GM12891 (cell line): Measurements from ENCODE around the gene DHRS9.
"Not testable (repeated sequence)": the region's sequence is repeated elsewhere in the genome, so short reads cannot be mapped to it uniquely, and the experiment has no call there.

Experiments
- DNase-seq: peaks from one replicate; pipeline ENCODE4 v3.0.0; 2011; ENCODE audit warnings: low spot score; ENCODE audit not compliant: insufficient read length
- FAIRE-seq: peaks from 2 replicates; lab custom pipeline; 2011; peaks lifted over from hg19 to GRCh38; lab: Jason Lieb, UNC
- PAX5 ChIP-seq: IDR thresholded peaks from 2 replicates; pipeline ENCODE4 v1.6.1; 2011; ENCODE audit warnings: low read length, moderate library complexity, mild to moderate bottlenecking; ENCODE audit not compliant: insufficient read depth, severe bottlenecking
- POLR2A ChIP-seq: IDR thresholded peaks from 2 replicates; pipeline ENCODE4 v1.6.1; 2011; ENCODE audit warnings: low read depth, low read length, control low read depth
- POLR2AphosphoS5 ChIP-seq: IDR thresholded peaks from 2 replicates; pipeline ENCODE4 v1.6.1; 2011; ENCODE audit warnings: low read depth, low read length, control low read depth
- POU2F2 ChIP-seq: IDR thresholded peaks from 2 replicates; pipeline ENCODE4 v1.6.1; 2011; ENCODE audit warnings: low read depth, mild to moderate bottlenecking, control low read depth, low read length, moderate library complexity
- SPI1 ChIP-seq: IDR thresholded peaks from 2 replicates; pipeline ENCODE4 v1.6.1; 2011; ENCODE audit warnings: low read depth, low read length, control low read depth
- TAF1 ChIP-seq: IDR thresholded peaks from 2 replicates; pipeline ENCODE4 v1.6.1; 2011; ENCODE audit warnings: low read depth, low read length, control low read depth

Gene DHRS9

DNA sequence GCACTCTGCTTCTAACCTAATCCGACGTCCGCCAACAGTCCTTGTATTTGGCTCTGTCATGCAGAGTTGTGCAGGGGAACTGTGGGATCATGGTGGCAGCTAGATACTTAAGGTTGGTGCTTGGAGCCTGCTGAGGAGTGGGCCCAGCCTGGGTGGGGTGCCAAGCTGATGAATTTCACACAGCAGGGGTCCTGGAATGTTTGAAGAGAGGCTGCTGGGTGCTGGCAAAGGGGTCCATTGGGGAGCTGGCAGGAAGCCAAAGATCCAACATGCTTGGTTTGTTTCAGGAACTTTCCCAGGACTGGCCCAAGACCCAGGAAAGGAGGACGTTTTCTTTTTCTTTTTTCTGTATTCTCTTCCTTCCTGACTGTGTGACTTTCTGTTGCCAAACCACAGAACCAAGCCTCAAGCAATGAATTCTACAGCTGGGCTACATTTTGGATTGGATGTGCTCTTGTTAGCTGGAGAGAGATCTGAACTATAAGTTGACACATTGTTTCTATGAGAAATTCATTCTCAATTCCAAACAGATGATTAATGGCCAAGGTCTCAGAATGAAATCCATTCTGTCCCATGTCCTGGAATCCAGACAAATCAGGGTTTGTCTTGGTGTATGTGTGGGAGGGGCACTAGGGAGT lies 49.9 kb downstream of the DHRS9 start:
- no peak for TF ChIP-seq POLR2A
- no peak for TF ChIP-seq POU2F2
- TF ChIP-seq PAX5, result no peak
- no peak for TF ChIP-seq SPI1
- TF ChIP-seq POLR2AphosphoS5, result no peak
- TF ChIP-seq TAF1, result no peak
- no peak for DNase-seq
- FAIRE-seq, result no peak

DNA sequence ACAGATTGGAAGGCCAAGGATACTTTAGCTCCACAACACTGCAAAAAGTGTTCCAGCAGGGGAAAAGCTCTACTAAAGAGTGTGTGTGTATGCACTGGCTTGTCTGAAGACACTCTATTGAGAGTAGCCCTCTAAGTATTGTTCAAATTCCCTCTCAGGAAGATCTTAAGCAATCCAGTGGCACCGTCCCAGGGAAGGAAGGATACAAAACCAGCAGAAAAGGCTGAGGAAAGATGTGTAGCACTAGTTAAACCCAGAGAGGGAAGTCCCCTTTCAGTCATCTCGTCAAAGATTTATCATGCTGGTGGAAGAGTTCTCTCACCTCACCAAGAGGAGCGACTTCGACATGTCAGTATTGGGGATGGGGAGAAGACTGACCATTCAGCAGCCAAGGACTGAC lies 50.5 kb downstream of the DHRS9 start:
- DNase-seq, result no peak
- TF ChIP-seq POLR2AphosphoS5 (no peak), SPI1 (no peak), PAX5 (no peak), POLR2A (no peak), TAF1 (no peak), POU2F2 (no peak)
- no peak for FAIRE-seq

DNA sequence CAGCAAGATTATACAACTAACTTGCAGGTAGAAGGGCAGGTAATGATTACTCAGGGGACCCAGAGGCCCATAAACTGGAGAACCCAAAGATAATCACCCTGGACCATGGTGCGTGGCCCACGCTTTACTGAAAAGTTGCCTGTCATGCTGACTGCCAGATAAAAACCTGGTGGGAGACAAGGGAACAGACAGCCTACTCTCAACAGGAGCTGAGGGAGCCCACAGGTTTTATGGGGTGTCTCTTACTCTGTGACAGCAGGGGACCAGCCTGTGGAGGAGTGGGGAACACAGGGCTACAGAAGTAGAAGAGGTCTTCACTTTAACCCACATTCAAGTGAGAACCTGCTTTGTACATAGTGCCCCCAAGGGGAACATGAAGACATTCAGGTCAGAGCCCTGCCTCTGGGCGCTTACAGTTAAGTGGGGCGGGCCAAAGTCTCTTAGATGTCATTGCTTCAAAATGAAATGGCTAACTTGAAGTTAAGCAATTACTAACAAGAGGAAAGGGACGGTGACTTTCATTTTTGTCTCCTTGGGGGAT lies 60.4 kb downstream of the DHRS9 start:
- DNase-seq, result no peak
- no peak for FAIRE-seq
- TF ChIP-seq SPI1 (no peak), PAX5 (no peak), POLR2AphosphoS5 (no peak), POU2F2 (no peak), POLR2A (no peak), TAF1 (no peak)

DNA sequence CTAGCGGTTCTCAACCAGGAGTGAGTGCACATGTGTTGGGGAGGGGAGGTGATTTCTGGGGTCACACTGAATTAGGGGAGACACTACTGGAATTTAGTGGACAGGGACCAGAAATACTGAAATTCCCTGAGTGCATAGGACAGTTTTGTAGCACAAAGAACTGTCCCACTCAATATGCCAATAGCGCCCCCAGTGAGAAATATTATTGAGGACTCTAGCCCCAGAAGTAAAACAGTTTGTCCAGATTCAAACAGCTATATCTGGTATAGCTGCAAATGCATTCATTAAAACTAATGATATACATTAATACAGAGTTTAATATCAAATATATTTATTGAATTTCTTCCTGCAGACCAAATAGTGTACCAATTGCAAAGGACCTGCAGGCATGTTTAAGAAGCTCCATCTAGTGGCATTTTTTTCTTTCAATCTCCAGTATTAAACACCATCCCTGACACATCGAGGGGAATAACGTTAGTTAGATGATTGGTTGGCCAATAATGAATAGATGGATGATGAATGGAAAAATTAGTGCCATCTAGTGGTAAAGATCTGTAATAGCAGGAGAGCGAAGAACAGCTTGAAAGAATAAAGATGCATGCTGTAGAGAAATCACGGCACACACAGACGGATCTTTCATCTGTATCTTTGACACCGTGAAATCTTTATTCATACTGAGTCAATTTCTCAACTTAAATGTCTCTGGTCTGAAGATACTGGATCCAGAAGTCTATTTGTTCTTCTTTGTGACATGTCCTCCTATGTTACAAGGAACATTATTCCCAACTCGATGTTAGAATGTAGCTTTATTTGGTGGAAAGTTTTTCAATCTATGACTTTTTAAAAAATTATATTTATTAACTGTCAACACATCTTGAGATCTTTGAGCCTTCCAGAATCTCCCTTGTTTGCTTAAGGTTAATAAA lies 62.5 kb downstream of the DHRS9 start:
- TF ChIP-seq PAX5 (no peak), SPI1 (no peak), TAF1 (no peak), POU2F2 (no peak), POLR2A (no peak), POLR2AphosphoS5 (no peak)
- FAIRE-seq, result peak; percentile 78
- DNase-seq, result peak; percentile 23

DNA sequence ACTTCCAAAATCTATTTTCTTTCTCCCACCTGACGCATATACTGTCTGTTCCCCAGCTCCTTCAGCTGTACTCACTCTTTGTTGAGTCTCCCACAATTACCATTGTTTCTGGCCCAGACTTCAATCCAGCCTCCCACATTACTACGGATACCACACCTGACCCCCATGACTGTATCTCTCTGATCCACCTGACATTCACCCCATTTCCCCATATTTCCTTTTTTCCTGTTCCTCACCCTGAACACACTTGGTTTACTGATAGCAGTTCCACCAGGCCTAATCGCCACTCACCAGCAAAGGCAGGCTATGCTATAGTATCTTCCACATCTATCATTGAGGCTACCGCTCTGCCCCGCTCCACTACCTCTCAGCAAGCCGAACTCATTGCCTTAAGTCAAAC lies 64.9 kb downstream of the DHRS9 start:
- DNase-seq, FAIRE-seq: not testable (repeated sequence)

DNA sequence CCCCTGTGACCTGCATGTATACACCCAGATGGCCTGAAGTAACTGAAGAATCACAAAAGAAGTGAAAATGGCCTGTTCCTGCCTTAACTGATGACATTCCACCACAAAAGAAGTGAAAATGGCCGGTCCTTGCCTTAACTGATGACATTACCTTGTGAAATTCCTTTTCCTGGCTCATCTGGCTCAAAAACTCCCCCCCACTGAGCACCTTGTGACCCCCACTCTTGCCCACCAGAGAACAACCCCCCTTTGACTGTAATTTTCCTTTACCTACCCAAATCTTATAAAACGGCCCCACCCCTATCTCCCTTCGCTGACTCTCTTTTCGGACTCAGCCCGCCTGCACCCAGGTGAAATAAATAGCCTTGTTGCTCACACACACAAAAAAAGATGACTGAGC lies 67.1 kb downstream of the DHRS9 start:
- not testable (repeated sequence) for FAIRE-seq, DNase-seq

DNA sequence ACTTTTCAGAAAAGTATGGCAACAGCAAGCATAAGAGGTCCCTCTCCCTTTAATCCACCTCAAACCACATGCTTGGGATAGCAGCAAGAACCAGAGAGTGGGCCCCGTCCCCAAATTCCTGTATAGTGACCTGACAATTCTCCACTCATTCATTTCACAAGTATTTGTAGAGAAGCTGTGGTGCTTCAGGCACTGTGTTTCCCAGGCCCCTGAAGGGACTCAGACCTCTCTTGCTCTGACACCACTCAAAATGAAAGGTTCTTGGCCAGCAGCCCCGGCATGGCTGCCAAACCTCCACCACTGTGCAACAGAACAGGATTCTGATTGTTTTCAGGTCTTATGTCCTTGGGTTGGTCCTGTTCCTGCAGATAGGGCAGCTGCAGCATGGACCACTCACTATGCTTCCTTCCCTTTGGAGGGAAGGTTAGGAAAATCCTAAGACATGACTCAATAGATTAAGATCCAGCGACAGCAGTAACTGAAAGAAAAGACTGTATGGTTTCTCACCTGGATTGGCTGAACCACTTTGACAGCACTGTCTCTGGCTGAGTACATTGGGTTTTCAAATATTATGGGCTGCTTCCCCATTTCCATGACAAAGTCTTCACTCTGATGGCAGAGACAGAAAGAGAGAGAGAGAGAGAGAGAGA lies 67.6 kb downstream of the DHRS9 start:
- no peak for DNase-seq
- FAIRE-seq, result no peak
- TF ChIP-seq PAX5 (no peak), POLR2AphosphoS5 (no peak), POLR2A (no peak), POU2F2 (no peak), SPI1 (no peak), TAF1 (no peak)

DNA sequence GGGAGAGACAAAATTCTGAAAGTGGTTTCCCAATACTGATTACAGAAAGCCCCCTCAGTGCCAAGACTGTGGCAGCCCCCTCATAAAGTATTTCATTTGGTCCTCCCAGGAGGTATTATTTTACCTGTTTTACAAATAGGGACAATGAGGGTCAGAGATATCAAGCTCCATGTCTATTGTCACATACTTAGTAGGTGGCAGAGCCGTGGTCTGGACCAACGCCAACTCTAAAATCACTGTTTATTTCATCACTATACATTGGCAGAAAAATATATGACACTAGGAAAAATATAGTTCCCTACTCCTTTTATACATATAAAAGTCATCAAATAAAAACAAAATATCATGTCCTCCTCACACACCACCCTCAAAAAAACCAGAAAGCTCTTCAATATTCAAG lies 68.6 kb downstream of the DHRS9 start:
- no peak for TF ChIP-seq POLR2AphosphoS5
- TF ChIP-seq PAX5, result no peak
- no peak for TF ChIP-seq POU2F2
- no peak for TF ChIP-seq SPI1
- TF ChIP-seq TAF1, result no peak
- TF ChIP-seq POLR2A, result no peak
- FAIRE-seq (no peak), DNase-seq (no peak)

DNA sequence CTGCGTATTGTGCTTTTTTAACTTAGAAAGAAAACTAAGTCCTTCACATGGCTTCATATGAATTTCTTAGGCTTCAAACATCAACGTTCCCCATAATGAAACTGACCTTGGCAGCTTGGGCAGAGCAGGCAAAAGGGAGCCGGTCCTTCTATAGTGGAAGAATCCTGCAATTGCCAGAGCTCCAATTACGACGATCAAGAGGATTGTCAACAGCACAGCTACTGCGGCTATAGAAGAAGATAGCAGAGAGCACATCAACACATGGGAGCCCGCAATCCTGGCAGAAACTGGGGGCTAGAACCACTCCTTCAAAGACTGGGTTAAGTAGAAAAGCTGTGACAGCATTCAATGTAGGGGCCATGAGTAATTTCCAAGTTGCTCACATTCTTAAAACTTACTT lies 69.8 kb downstream of the DHRS9 start:
- no peak for DNase-seq
- no peak for FAIRE-seq
- TF ChIP-seq POLR2A, result no peak
- TF ChIP-seq POLR2AphosphoS5, result no peak
- no peak for TF ChIP-seq POU2F2
- TF ChIP-seq PAX5, result no peak
- TF ChIP-seq TAF1, result no peak
- TF ChIP-seq SPI1, result no peak

DNA sequence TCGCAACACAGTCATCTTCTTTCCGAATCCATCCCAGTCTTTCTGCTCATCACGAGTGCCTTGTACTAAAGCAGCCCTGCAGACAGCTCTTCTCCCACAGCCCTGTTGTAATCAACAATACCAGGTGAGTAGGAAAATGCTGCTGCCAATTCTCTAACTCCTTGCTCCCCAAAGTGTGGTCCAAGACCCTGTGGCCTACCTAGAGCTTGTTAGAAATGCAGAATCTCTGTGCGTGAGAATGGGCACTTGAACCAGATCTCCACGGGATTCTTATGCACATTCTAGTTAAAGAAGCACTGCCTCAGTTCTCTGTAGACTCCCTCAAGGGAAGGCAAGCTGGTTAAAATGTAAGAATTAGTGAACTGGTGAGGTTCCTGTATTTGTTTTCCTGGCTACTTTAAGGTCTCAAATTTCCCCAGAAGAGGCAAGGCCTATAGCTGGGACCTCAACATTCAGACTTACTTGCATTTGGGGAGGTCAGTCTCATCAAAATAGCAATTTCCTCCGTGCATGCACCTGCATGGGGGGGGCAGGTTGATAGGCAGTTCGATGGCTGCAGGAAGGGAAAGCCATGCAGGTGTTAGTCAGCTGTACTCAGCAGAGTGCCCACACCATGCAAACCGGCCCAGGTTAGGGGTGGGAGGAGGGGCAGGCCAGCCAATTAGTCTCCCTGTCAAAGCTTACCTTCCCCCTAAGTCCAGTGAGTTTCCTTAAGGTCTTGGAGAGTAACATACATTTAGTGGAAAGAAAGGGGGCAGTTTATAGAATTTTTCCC lies 70.8 kb downstream of the DHRS9 start:
- no peak for DNase-seq
- no peak for FAIRE-seq
- no peak for TF ChIP-seq SPI1
- no peak for TF ChIP-seq TAF1
- no peak for TF ChIP-seq PAX5
- TF ChIP-seq POU2F2, result no peak
- no peak for TF ChIP-seq POLR2AphosphoS5
